H9 (cell line): ENCODE measurements around the gene TBX3. TPM values are rescaled to one million over a fixed set of nuclear protein-coding genes. Genes with fewer than 3 reads are reported as not detected.

Source experiments
- DNase-seq: peaks from one replicate; pipeline ENCODE4 v3.0.0-alpha.2; 2017
- H2AFZ ChIP-seq: one replicate; pipeline ENCODE4 v1.6.1; 2013; ENCODE audit warnings: mild to moderate bottlenecking, low read length, control low read depth, moderate library complexity
- H2AK5ac ChIP-seq: 2 replicates; pipeline ENCODE4 v1.6.1; 2013; ENCODE audit warnings: low read length, control low read depth, mixed read lengths; ENCODE audit not compliant: insufficient read length
- H2BK120ac ChIP-seq: one replicate; pipeline ENCODE4 v1.6.1; 2013; ENCODE audit warnings: low read depth, mild to moderate bottlenecking, low read length, control low read depth, inconsistent platforms; ENCODE audit not compliant: poor library complexity, severe bottlenecking
- H2BK12ac ChIP-seq: 2 replicates; pipeline ENCODE4 v1.6.1; 2013; ENCODE audit warnings: low read length, control low read depth, mixed read lengths, low read depth; ENCODE audit not compliant: insufficient read length
- H2BK15ac ChIP-seq: 2 replicates; pipeline ENCODE4 v1.6.1; 2013; ENCODE audit warnings: low read depth, low read length, control low read depth
- H2BK20ac ChIP-seq: one replicate; pipeline ENCODE4 v1.6.1; 2013; ENCODE audit warnings: low read depth, mild to moderate bottlenecking, low read length, control low read depth, inconsistent platforms; ENCODE audit not compliant: poor library complexity, severe bottlenecking
- H2BK5ac ChIP-seq: 2 replicates; pipeline ENCODE4 v1.6.1; 2013; ENCODE audit warnings: low read length, control low read depth, mixed read lengths; ENCODE audit not compliant: insufficient read length
- H3K14ac ChIP-seq: 2 replicates; pipeline ENCODE4 v1.6.1; 2013; ENCODE audit warnings: low read length, control low read depth; ENCODE audit not compliant: insufficient read depth
- H3K18ac ChIP-seq: 2 replicates; pipeline ENCODE4 v1.6.1; 2013; ENCODE audit warnings: low read depth, mild to moderate bottlenecking, mixed read lengths, low read length, control low read depth; ENCODE audit not compliant: insufficient read length
- H3K23ac ChIP-seq: 2 replicates; pipeline ENCODE4 v1.6.1; 2013; ENCODE audit warnings: low read length, control low read depth, mixed read lengths, low read depth; ENCODE audit not compliant: insufficient read length
- H3K23me2 ChIP-seq: 2 replicates; pipeline ENCODE4 v1.6.1; 2013; ENCODE audit warnings: low read depth, mild to moderate bottlenecking, mixed read lengths, low read length, control low read depth; ENCODE audit not compliant: insufficient read length, poor library complexity, severe bottlenecking
- H3K27ac ChIP-seq: 2 replicates; pipeline ENCODE4 v1.5.1; 2013; ENCODE audit warnings: low read length, control low read depth, mixed read lengths, low read depth; ENCODE audit not compliant: insufficient read length
- H3K27me3 ChIP-seq: 2 replicates; pipeline ENCODE4 v1.6.1; 2013; ENCODE audit warnings: low read length, control low read depth, inconsistent platforms; ENCODE audit not compliant: insufficient read depth
- H3K4ac ChIP-seq: 2 replicates; pipeline ENCODE4 v1.6.1; 2013; ENCODE audit warnings: low read depth, mild to moderate bottlenecking, control low read depth, inconsistent platforms, low read length, moderate library complexity
- H3K4me1 ChIP-seq: 2 replicates; pipeline ENCODE4 v1.6.1; 2013; ENCODE audit warnings: low read length, control low read depth, inconsistent platforms; ENCODE audit not compliant: insufficient read depth
- H3K4me2 ChIP-seq: 2 replicates; pipeline ENCODE4 v1.6.1; 2013; ENCODE audit warnings: low read length, control low read depth, mixed read lengths; ENCODE audit not compliant: insufficient read length, insufficient read depth
- H3K56ac ChIP-seq: 2 replicates; pipeline ENCODE4 v1.6.1; 2013; ENCODE audit warnings: low read depth, mild to moderate bottlenecking, mixed read lengths, low read length, control low read depth; ENCODE audit not compliant: insufficient read length
- H3K79me1 ChIP-seq: 2 replicates; pipeline ENCODE4 v1.6.1; 2013; ENCODE audit warnings: low read depth, mild to moderate bottlenecking, moderate library complexity, low read length, control low read depth, inconsistent platforms; ENCODE audit not compliant: insufficient read depth, poor library complexity, severe bottlenecking
- H3K79me2 ChIP-seq: 2 replicates; pipeline ENCODE4 v1.6.1; 2013; ENCODE audit warnings: low read length, control low read depth, inconsistent platforms; ENCODE audit not compliant: insufficient read depth
- H3K9ac ChIP-seq: 2 replicates; pipeline ENCODE4 v1.6.1; 2013; ENCODE audit warnings: low read length, control low read depth, mixed read lengths; ENCODE audit not compliant: insufficient read length; ENCODE audit errors: extremely low read depth
- H3K9me3 ChIP-seq: one replicate; pipeline ENCODE4 v1.6.1; 2013; ENCODE audit warnings: low read depth, low read length, inconsistent platforms; ENCODE audit not compliant: control insufficient read depth
- H3T11ph ChIP-seq: one replicate; pipeline ENCODE4 v1.6.1; 2013; ENCODE audit warnings: mild to moderate bottlenecking, low read length, control low read depth, inconsistent platforms
- H4K20me1 ChIP-seq: one replicate; pipeline ENCODE4 v1.6.1; 2013; ENCODE audit not compliant: control insufficient read depth, insufficient read length, insufficient read depth
- H4K5ac ChIP-seq: 2 replicates; pipeline ENCODE4 v1.6.1; 2013; ENCODE audit warnings: low read depth, mild to moderate bottlenecking, mixed read lengths, low read length, control low read depth; ENCODE audit not compliant: insufficient read length
- H4K8ac ChIP-seq: replicated peaks from 2 replicates; pipeline ENCODE4 v1.6.1; 2013; ENCODE audit warnings: low read length, control low read depth, mixed read lengths, low read depth; ENCODE audit not compliant: insufficient read length
- H4K91ac ChIP-seq: 2 replicates; pipeline ENCODE4 v1.6.1; 2013; ENCODE audit warnings: low read depth, mild to moderate bottlenecking, moderate library complexity, mixed read lengths, low read length, control low read depth; ENCODE audit not compliant: insufficient read length
- H3K27ac Mint-ChIP-seq, 3 experiments: 2 replicates in 2 of 3; 3 replicates in 1 of 3; pipeline ENCODE4 v1.8.0; 2020 to 2021; ENCODE audit warnings: mixed read lengths in 3 of 3, mild to moderate bottlenecking in 1 of 3, moderate library complexity in 1 of 3
- H3K27me3 Mint-ChIP-seq: 2 replicates; pipeline ENCODE4 v1.8.0; 2021; ENCODE audit warnings: low read depth, mild to moderate bottlenecking, moderate library complexity, mixed read lengths
- H3K36me3 Mint-ChIP-seq, 3 experiments: 2 replicates in 2 of 3; 3 replicates in 1 of 3; pipeline ENCODE4 v1.8.0; 2020 to 2021; ENCODE audit warnings: low read depth in 3 of 3, mixed read lengths in 3 of 3; ENCODE audit not compliant: insufficient read depth in 1 of 3
- H3K4me1 Mint-ChIP-seq, 2 experiments: 2 replicates each; pipeline ENCODE4 v1.8.0; 2020; ENCODE audit warnings: mixed read lengths in 2 of 2
- H3K4me3 Mint-ChIP-seq, 2 experiments: 2 replicates in 1 of 2; 3 replicates in 1 of 2; pipeline ENCODE4 v1.8.0; 2020 to 2021; ENCODE audit warnings: mild to moderate bottlenecking in 2 of 2, mixed read lengths in 2 of 2, moderate library complexity in 1 of 2
- H3K9me3 Mint-ChIP-seq, 2 experiments: 2 replicates in 1 of 2; 3 replicates in 1 of 2; pipeline ENCODE4 v1.8.0; 2020; ENCODE audit warnings: mild to moderate bottlenecking in 2 of 2, mixed read lengths in 2 of 2, moderate library complexity in 1 of 2
- WGBS: extraction: QIAGEN DNeasy Blood & Tissue Kit; methylation state at CpG from one replicate; pipeline ENCODE4 v1.1.7; 2013; ENCODE audit warnings: missing lambda C conversion rate, low lambda C conversion rate, mixed read lengths; ENCODE audit not compliant: insufficient read length; ENCODE audit errors: extremely low coverage; 5-methylcytosine and 5-hydroxymethylcytosine counted together
- total RNA-seq: library from RNA; stranded (reverse); gene quantifications from 2 replicates; pipeline ENCODE4 v1.2.1, GENCODE V29; 2021
- TF ChIP-seq, protein P1 (sequence below): fragments of 200-600 bp; sonication (generic); conservative IDR thresholded peaks from 3 replicates; pipeline ENCODE4 v1.8.0; 2021; ENCODE audit warnings: antibody characterized with exemption, mild to moderate bottlenecking

The TBX3 gene
- total RNA-seq, 1 experiment from 2014 or later: 0.04 TPM

GRCh38 chr12:114694436-114695304 lies 10.7 kb upstream of the TBX3 start:
- no peak overlapping the region for H3K56ac ChIP-seq
- H2BK12ac ChIP-seq: no peak overlapping the region
- no peak overlapping the region for H3K23ac ChIP-seq
- Mint-ChIP-seq H3K27me3 (peaks cover 100% of the 10 kb centered on the region), H3K4me1 (peaks cover 24 to 51% of the 10 kb centered on the region in 2 experiments), H3K9me3 (peaks cover 3 to 26% of the 10 kb centered on the region in 2 experiments; a peak in 3 of 5 replicates), H3K27ac (no peak overlapping the region), H3K36me3 (no peaks in the 10 kb centered on the region), H3K4me3 (0 out of 5 replicates have a peak overlapping the region, but pooled peaks of 1 of the 2 experiments have one; percentile 6)
- no CpG with 5 or more reads among the region's 12 CpGs for WGBS
- H3K27me3 ChIP-seq: peaks cover 100% of the 10 kb centered on the region
- no peak overlapping the region for H2BK20ac ChIP-seq
- no peak overlapping the region for H3K9ac ChIP-seq
- H4K5ac ChIP-seq: no peak overlapping the region
- no peak overlapping the region for H3K4ac ChIP-seq
- no peak overlapping the region for H2BK15ac ChIP-seq
- no peaks in the 10 kb centered on the region for H3K79me2 ChIP-seq
- no peak overlapping the region for H3T11ph ChIP-seq
- peaks cover 2% of the 10 kb centered on the region for H3K4me1 ChIP-seq
- TF ChIP-seq, protein P1, sequence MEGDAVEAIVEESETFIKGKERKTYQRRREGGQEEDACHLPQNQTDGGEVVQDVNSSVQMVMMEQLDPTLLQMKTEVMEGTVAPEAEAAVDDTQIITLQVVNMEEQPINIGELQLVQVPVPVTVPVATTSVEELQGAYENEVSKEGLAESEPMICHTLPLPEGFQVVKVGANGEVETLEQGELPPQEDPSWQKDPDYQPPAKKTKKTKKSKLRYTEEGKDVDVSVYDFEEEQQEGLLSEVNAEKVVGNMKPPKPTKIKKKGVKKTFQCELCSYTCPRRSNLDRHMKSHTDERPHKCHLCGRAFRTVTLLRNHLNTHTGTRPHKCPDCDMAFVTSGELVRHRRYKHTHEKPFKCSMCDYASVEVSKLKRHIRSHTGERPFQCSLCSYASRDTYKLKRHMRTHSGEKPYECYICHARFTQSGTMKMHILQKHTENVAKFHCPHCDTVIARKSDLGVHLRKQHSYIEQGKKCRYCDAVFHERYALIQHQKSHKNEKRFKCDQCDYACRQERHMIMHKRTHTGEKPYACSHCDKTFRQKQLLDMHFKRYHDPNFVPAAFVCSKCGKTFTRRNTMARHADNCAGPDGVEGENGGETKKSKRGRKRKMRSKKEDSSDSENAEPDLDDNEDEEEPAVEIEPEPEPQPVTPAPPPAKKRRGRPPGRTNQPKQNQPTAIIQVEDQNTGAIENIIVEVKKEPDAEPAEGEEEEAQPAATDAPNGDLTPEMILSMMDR: no peak
- H2AFZ ChIP-seq: no peak overlapping the region
- no peak overlapping the region for H3K27ac ChIP-seq
- no peak overlapping the region for H3K18ac ChIP-seq
- no peak overlapping the region for H4K8ac ChIP-seq
- H3K23me2 ChIP-seq: no peaks in the 10 kb centered on the region
- no peak overlapping the region for H3K14ac ChIP-seq
- no peaks in the 10 kb centered on the region for H3K79me1 ChIP-seq
- no peak overlapping the region for H4K91ac ChIP-seq
- H2BK5ac ChIP-seq: no peak overlapping the region
- H3K9me3 ChIP-seq: no peaks in the 10 kb centered on the region
- DNase-seq: no peak
- H2BK120ac ChIP-seq: no peak overlapping the region
- H2AK5ac ChIP-seq: no peak overlapping the region
- H4K20me1 ChIP-seq: peaks cover 2% of the 10 kb centered on the region
- no peak overlapping the region for H3K4me2 ChIP-seq
